ENCODE measurements around the gene TPPP. TPM values are rescaled to one million over a fixed set of nuclear protein-coding genes. Genes with fewer than 3 reads are reported as not detected.
"Not testable (repeated sequence)": the region's sequence is repeated elsewhere in the genome, so short reads cannot be mapped to it uniquely, and the experiment has no call there.

The TPPP gene
- total RNA-seq, 2 donors from 2014 or later = 3.9 to 6.3 TPM

DNA sequence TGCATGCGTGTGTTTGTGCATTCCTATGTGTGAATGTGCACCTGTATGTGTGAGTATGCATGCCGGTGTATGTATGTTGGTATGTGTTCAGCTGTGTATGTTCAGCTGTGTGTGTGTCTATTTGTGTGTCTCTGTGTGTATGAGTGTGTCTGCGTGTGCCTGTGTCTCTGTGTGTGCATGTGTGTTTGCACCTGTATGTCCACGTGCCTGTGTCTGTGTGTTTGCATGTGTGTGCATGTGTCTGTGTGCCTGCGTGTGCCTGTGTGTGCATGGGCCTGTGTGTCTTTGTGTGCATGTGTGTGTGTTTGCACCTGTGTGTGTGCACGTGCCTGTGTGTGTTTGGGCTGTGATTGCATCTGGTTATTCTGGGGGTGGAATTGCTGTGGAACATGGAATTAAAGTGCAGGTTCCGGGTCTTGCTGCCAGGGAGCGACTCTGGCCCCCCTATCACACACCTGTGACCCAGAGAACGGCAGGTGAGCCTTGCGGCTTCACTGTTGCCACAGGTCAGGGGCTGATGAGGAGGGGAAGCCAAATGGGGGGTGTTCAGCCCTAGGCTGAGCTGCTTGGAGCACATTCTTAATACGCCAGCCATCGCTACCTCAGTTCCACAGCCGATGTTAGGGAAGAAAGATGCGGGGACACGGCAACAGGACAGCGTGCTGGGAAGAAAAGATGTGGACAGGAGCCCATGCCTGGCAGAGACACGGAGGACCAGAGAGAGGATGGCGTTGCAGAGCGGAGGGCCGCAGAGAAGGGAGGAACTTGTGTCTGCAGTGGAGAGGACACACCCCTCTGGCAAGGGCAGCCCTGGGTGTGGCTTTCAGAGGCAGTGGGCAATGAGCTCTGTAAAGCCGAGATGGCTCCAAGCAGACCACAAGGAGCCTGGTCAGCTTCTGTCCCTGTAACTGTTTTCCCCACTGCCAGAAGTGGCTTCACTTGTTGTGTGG is 3.9 kb upstream of the TPPP start:
- DNase-seq, ATAC-seq: not testable (repeated sequence)
- intact Hi-C loops (cut with DNase I, micrococcal nuclease) = loop anchor here in 1 of 2 donors (10.0 kb wide), 1 partner anchor 88 kb away; the partner anchor contains the start of gene ZDHHC11B

GRCh38 chr5:696191-696590 is 3.0 kb upstream of the TPPP start:
- intact Hi-C loops (cut with DNase I, micrococcal nuclease) = loop anchor here in 1 of 2 donors (10.0 kb wide), 1 partner anchor 89 kb away; the partner anchor contains the start of gene ZDHHC11B

DNA sequence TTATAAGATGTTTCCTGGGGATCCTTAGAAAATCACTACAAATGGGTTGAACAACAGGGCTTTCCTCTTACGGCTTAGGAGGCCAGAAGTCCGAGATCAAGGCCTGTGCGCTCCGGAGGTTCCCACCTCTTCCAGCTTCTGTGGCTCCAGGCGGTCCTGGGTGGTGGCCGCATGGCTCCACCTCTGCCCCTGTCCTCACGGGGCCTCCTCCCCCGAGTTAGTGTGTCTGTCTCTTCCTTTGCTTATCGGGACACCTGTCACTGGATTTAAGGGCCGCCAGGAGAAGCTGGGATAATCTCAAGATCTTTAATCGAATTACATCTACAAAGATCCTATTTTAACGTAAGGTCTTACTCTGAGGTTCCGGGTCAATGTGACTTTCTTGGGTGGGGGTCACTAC is 2.3 kb upstream of the TPPP start:
- not testable (repeated sequence) for ATAC-seq, DNase-seq
- intact Hi-C loops (cut with DNase I, micrococcal nuclease) = loop anchor here in 1 of 2 donors (10.0 kb wide), 1 partner anchor 89 kb away; the partner anchor contains the start of gene ZDHHC11B

More at GRCh38 chr5:696191-696590, 3.0 kb upstream of the TPPP start:
- not testable (repeated sequence) for ATAC-seq, DNase-seq

GRCh38 chr5:694042-694431 is 885 bp upstream of the TPPP start:
- not testable (repeated sequence) for ATAC-seq, DNase-seq
- intact Hi-C loops (cut with DNase I, micrococcal nuclease) = loop anchor here in 1 of 2 donors (10.0 kb wide), 1 partner anchor 91 kb away; the partner anchor contains the start of gene ZDHHC11B

DNA sequence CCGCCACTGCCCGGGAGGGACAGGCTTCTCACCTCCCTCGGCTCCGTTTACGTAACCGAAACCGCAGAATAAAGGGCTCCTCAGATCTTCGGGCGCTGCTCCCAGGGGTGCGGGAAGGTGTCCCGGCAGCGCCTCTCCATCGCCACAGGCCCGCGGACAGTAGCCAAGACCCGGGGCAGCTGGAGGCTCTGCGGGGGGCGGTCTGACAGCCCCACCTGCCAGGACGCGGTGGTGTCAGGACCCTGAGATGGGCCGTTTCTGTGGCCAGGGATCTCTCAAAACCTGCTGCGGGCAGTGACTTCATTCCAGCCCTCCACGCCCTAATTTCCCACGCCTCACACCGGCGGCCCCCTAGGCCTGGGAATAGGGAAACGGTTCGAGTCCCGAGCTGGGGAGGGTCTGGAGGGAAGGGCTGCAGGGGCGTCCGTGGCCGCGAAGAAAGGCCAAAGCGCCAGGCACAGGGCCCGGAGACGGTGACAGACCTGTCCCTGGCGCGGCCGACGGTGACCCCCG is 567 bp downstream of the TPPP start:
- ATAC-seq, DNase-seq: not testable (repeated sequence)
- intact Hi-C loops (cut with DNase I, micrococcal nuclease) = loop anchor here in 1 of 2 donors (10.0 kb wide), 1 partner anchor 92 kb away; the partner anchor contains the start of gene ZDHHC11B

GRCh38 chr5:691817-692528 is 1.2 kb downstream of the TPPP start:
- intact Hi-C loops (cut with DNase I, micrococcal nuclease) = loop anchor here in 1 of 2 donors (10.0 kb wide), 1 partner anchor 93 kb away; the partner anchor contains the start of gene ZDHHC11B
- ATAC-seq (no peak), DNase-seq (no peak)

DNA sequence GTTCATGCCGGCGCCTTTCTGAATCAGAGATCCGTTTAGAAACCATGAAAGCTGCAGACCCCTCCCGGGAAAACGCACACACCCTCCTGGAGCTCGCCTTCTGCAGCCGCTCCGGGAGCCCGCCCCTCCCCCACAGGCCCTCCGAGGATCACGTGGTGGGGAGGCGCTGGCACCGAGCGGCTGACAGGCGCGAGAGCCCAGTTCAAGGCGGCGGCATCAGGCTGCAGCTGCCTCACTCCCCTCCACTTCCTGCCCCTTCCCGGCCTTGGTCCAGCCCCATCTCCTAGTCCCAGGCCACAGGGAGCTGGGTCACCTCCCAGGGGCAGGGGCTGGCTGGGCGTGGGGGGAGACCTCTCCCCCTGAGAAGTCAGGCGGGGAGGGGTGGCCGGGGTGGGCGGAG is 2.1 kb downstream of the TPPP start:
- intact Hi-C loops (cut with DNase I, micrococcal nuclease) = loop anchor here in 1 of 2 donors (10.0 kb wide), 1 partner anchor 94 kb away; the partner anchor contains the start of gene ZDHHC11B
- ATAC-seq = peak; percentile 31
- not testable (repeated sequence) for DNase-seq

- intact Hi-C loops (cut with DNase I, micrococcal nuclease) = loop anchor here in 1 of 2 donors (10.0 kb wide), 1 partner anchor 95 kb away; the partner anchor contains the start of gene ZDHHC11B
- ATAC-seq, DNase-seq: not testable (repeated sequence)
Observed at GRCh38 chr5:690293-690692, 2.9 kb downstream of the TPPP start.

- ATAC-seq; intact Hi-C loops (cut with DNase I, micrococcal nuclease): not testable (repeated sequence)
- DNase-seq = peak in 1 of 2 donors; percentile 23
Observed at GRCh38 chr5:688348-689010, 4.7 kb downstream of the TPPP start.

DNA sequence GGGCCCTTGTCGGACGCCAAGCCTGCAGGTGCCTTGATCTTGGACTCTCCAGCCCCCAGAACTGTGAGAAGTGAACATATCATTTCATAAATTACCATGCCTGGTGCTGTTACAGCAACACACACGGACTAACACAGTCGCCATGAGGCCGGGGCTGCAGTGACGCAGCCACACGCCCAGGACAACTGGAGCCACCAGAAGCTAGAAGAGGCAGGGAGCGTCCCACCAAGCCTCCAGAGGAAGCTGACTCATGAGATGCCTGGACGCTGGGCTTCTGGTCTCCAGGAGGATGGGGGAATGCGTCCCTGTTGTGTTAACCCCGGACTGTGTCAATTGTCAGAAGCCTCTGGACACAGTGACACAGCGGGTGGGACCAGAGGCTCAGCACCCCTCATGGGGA is 6.2 kb downstream of the TPPP start:
- ATAC-seq; intact Hi-C loops (cut with DNase I, micrococcal nuclease); DNase-seq: not testable (repeated sequence)

- intact Hi-C loops (cut with DNase I, micrococcal nuclease); ATAC-seq; DNase-seq: not testable (repeated sequence)
Observed at GRCh38 chr5:686172-686523, 7.0 kb downstream of the TPPP start.

GRCh38 chr5:685262-686171 is 7.6 kb downstream of the TPPP start:
- intact Hi-C loops (cut with DNase I, micrococcal nuclease) = no loop called here
- ATAC-seq = no peak
- no peak for DNase-seq

DNA sequence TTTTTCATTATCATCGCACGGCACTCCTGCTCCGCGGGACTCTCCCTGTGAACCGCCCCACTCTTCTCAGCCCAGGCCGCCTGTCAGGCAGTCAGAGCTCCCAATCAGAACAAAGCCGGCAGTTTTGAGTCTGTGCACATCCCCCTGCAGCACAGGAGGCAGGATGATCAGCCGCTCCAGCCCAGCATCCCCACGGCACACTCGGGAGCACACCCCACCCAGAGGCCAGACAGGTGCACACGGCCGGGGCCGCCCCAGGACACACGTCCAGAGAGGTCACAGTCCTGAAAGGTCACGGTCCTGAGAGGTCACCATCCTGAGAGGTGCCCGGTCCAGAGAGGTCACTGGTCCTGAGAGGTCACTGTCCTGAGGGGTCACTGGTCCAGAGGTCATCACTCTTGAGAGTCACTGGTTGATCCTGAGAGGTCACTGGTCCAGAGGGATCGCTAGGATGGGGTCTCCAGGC is 8.4 kb downstream of the TPPP start:
- ATAC-seq = no peak
- intact Hi-C loops (cut with DNase I, micrococcal nuclease) = no loop called here
- DNase-seq = no peak

GRCh38 chr5:683551-684481 is 9.3 kb downstream of the TPPP start:
- intact Hi-C loops (cut with DNase I, micrococcal nuclease) = no loop called here

DNA sequence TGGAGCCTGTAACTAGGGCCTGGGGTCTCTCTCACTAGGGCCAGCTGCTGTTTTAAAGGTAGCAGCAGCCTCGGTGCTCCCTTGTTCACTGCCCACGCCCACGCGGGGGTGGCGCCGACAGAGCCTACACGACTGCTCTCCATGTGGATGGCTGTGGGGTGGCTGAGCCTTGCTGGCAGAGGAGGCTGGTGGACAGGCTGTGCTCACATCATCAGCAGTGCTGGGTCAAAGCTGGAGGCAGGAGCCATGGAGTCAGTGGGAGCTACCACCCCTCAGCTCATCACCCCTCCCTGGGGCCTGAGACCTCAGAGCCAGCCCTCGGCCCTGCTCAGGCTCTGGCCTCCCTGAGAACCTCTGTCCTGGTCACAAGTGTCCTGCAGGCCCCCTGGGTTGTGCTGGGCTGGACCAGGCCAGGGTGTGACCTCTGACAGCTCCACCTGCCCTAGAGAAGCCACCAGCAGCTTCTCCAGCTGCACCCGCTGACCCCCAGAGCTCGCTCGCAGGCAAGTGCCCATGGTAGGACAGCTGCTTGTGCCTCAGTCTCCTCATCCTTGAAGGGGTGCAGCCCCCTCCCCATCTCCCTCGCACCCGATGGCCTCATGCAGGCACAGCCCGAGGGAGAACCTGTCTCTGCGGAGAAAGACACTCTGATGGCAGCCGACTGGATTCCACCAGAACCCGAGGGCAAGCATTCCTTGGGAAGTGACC is 10.3 kb downstream of the TPPP start:
- intact Hi-C loops (cut with DNase I, micrococcal nuclease); DNase-seq; ATAC-seq: not testable (repeated sequence)

More at GRCh38 chr5:683551-684481, 9.3 kb downstream of the TPPP start:
- ATAC-seq (no peak), DNase-seq (peak in 1 of 2 donors; percentile 23)

All from left colon (tissue), 2 donors.